IPS-15b (cell line): Measurements from ENCODE around the gene MESP2.
"Not testable (repeated sequence)": the region's sequence is repeated elsewhere in the genome, so short reads cannot be mapped to it uniquely, and the experiment has no call there.

Experiments
- H3K27me3 ChIP-seq: one replicate; pipeline ENCODE4 v1.6.1; 2013; ENCODE audit warnings: low read length; ENCODE audit not compliant: control insufficient read depth, insufficient read depth
- H3K36me3 ChIP-seq: one replicate; pipeline ENCODE4 v1.6.1; 2013; ENCODE audit warnings: low read length; ENCODE audit not compliant: control insufficient read depth, insufficient read depth
- H3K4me1 ChIP-seq: one replicate; pipeline ENCODE4 v1.6.1; 2013; ENCODE audit warnings: mild to moderate bottlenecking, low read length; ENCODE audit not compliant: control insufficient read depth, insufficient read depth
- H3K4me3 ChIP-seq: one replicate; pipeline ENCODE4 v1.5.1; 2013; ENCODE audit warnings: low read depth, low read length
- H3K9ac ChIP-seq: one replicate; pipeline ENCODE4 v1.6.1; 2013; ENCODE audit warnings: low read depth, mild to moderate bottlenecking, low read length
- H3K9me3 ChIP-seq: one replicate; pipeline ENCODE4 v1.6.1; 2013; ENCODE audit warnings: mild to moderate bottlenecking, low read length; ENCODE audit not compliant: control insufficient read depth, insufficient read depth

The MESP2 gene

DNA sequence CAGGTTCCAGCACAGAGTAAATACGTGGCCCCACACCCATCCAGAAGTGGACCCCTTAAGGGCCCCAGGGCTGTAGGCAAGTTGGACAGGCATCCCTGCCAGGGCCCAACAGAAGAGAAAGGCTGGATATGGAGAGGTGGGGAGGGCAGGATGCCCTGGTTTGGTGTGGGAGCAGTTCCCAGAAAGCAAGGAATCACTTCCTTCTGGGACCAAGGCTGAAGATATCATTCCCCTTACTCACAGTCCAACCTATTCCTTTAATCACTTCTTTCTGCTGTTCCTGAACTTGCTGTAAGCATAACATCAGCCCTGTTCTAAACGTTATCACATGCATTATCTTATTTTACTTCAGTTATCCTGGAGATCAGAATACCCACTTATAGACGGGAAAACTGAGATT lies 6.1 kb upstream of the MESP2 start:
- Histone ChIP-seq H3K9me3 (no peaks in the 10 kb centered on the region), H3K27me3 (no peaks in the 10 kb centered on the region), H3K9ac (no peak overlapping the region), H3K4me1 (no peaks in the 10 kb centered on the region), H3K36me3 (no peaks in the 10 kb centered on the region), H3K4me3 (no peak overlapping the region)

DNA sequence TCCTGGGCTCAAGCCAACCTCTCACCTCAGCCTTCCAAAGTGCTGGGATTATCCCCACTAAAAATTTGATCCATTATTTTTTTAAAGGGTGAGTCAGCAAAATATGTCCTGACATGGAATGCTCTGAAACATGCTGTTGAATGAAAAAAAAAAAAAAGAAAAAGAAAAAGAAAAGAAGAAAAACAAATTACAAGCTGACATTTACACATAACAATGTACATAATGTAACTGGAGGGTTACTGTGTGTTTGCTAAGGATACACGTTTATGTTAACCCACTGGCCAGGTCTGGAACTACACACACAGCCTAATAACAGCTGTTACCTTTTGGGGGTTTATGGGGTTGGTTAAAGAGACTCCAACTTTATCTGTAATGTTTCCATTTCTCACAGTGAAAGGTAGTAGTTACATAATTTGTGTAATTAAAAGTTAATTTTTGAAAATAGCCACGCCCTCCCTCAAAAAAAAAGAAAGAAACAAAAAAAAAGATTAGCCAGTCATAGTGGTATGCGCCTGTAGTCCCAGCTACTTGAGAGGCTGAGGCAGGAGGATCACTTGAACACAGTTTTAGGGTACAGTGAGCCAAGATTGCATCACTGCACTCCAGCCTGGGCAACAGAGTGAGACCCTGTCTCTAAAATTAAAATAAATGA lies 3.1 kb upstream of the MESP2 start:
- Histone ChIP-seq H3K4me1 (no peaks in the 10 kb centered on the region), H3K9ac (no peak overlapping the region), H3K27me3 (peaks cover 20% of the 10 kb centered on the region), H3K9me3 (no peaks in the 10 kb centered on the region), H3K36me3 (no peaks in the 10 kb centered on the region), H3K4me3 (no peak overlapping the region)

DNA sequence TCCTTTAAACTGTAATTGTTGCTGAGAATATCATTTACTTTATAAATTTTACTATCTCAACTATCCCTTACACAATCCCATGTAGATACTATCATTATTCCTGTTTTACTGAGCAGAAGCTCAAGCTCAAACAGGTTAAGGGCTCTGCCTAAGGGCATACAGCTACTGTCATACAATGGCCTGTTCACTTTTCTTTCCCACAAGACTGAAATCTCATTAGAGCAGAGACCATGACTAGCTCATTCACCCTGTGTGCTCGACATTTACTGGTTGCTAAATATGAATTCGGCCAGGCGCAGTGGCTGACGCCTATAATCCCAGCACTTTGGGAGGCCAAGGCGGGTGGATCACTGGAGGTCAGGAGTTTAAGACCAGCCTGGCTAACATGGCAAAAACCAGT lies 1.6 kb upstream of the MESP2 start:
- peaks cover 29% of the 10 kb centered on the region for H3K27me3 ChIP-seq
- H3K4me3 ChIP-seq = no peak overlapping the region
- H3K4me1 ChIP-seq = no peaks in the 10 kb centered on the region
- H3K9ac ChIP-seq = no peak overlapping the region
- no peaks in the 10 kb centered on the region for H3K36me3 ChIP-seq
- no peaks in the 10 kb centered on the region for H3K9me3 ChIP-seq

GRCh38 chr15:89775815-89776214 lies 317 bp upstream of the MESP2 start:
- no peak overlapping the region for H3K9ac ChIP-seq
- no peaks in the 10 kb centered on the region for H3K4me1 ChIP-seq
- no peak overlapping the region for H3K4me3 ChIP-seq
- no peaks in the 10 kb centered on the region for H3K9me3 ChIP-seq
- H3K36me3 ChIP-seq = no peaks in the 10 kb centered on the region
- H3K27me3 ChIP-seq = peaks cover 33% of the 10 kb centered on the region

GRCh38 chr15:89777073-89777751 lies 1.1 kb downstream of the MESP2 start:
- H3K4me1 ChIP-seq = no peaks in the 10 kb centered on the region
- no peak overlapping the region for H3K9ac ChIP-seq
- no peaks in the 10 kb centered on the region for H3K9me3 ChIP-seq
- no peaks in the 10 kb centered on the region for H3K36me3 ChIP-seq
- H3K27me3 ChIP-seq = peaks cover 40% of the 10 kb centered on the region
- peak overlapping the region; percentile 26 for H3K4me3 ChIP-seq

DNA sequence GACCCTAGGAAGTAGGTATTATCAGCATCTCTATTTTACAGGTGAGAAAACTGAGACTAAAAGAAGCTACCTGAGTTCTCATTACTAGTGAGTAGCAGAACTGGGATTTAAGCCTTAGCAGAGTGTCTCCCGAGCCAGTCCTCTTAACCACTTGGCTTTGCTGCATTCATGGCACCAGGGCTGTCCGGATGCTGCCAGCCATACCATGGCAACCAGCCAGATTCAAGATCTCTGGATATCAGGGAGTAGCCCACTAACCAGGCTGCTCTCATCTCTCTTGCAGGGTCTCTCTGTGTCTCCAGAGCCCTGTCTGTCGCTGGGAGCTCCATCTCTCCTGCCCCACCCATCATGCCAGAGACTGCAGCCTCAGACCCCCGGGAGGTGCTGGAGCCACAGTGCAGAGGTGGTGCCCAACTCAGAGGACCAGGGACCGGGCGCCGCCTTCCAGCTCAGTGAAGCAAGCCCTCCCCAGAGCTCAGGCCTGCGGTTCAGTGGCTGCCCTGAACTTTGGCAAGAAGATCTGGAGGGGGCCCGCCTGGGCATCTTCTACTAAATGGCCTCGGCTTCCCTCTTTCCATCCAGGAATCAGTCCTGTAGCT lies 1.7 kb downstream of the MESP2 start:
- H3K36me3 ChIP-seq = no peaks in the 10 kb centered on the region
- peaks cover 42% of the 10 kb centered on the region for H3K27me3 ChIP-seq
- no peak overlapping the region for H3K4me3 ChIP-seq
- no peaks in the 10 kb centered on the region for H3K9me3 ChIP-seq
- no peak overlapping the region for H3K9ac ChIP-seq
- no peaks in the 10 kb centered on the region for H3K4me1 ChIP-seq

DNA sequence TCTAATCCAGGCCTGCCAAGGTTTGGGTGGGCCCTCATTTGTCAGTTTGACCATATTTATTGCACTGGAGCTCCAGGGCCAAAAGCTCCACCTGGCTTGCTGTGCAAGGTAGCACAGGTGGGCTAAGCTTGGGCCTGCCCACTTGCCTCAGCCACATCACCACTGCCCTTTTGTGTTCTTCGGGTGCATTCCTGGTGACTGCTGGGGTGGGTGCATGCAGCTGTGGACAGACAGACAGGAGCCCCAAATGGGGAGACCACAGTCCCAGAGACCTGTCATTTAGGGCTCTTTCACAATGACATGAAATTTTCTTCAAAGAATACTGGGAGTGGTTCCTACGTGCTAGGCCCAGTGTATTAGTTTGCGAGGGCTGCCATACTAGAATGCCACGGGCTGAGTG lies 2.7 kb downstream of the MESP2 start:
- Histone ChIP-seq H3K4me3 (no peak overlapping the region), H3K4me1 (peaks cover 7% of the 10 kb centered on the region), H3K9me3 (no peaks in the 10 kb centered on the region), H3K27me3 (peaks cover 42% of the 10 kb centered on the region), H3K36me3 (no peaks in the 10 kb centered on the region), H3K9ac (no peak overlapping the region)

DNA sequence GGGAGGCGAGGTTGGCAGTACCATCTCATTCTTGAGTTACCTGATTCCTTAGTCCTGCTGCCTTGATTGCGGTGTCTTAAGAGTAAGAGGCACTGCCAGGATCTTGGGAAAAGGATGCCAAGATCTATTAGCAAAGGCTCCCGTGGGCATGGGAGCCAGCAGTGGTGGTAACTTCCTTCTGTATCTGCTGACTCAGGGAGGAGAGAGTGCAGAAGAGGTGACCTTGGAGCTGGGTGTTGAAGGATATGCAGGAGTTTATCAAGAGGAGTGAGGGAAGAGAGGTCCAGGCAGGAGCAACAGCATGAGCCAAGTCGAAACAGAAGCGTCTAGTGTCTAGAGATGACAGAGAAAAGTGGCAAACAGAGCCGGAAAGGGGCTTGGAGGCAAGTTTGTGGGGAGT lies 4.5 kb downstream of the MESP2 start:
- Histone ChIP-seq H3K9ac (no peak overlapping the region), H3K36me3 (no peaks in the 10 kb centered on the region), H3K4me3 (no peak overlapping the region), H3K4me1 (peaks cover 9% of the 10 kb centered on the region), H3K27me3 (peaks cover 38% of the 10 kb centered on the region), H3K9me3 (no peaks in the 10 kb centered on the region)

DNA sequence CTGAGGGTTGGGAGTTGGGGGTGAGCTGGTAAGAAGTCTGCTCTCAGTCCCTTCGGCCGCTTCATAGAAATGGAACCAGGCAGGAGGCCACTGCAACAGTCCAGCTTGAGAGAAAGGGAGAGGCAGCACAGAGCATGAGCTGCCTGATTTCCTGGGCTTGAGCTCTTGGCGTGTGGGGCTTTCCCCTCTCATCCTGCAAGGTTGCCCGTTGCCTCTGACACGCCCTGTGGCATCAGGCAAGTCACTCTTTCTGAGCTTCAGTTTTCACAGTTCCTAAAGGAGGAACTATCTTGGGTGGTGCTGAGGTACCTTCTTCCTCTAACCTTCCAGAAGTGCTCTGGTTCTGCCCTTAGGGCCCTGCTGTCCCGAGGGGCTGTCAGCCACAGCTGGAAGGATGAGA lies 4.9 kb downstream of the MESP2 start:
- peaks cover 9% of the 10 kb centered on the region for H3K4me1 ChIP-seq
- no peak overlapping the region for H3K4me3 ChIP-seq
- peaks cover 33% of the 10 kb centered on the region for H3K27me3 ChIP-seq
- H3K9me3 ChIP-seq = no peaks in the 10 kb centered on the region
- no peak overlapping the region for H3K9ac ChIP-seq
- no peaks in the 10 kb centered on the region for H3K36me3 ChIP-seq

- H3K27me3 ChIP-seq = peaks cover 32% of the 10 kb centered on the region
- H3K9ac ChIP-seq = no peak overlapping the region
- no peaks in the 10 kb centered on the region for H3K36me3 ChIP-seq
- no peak overlapping the region for H3K4me3 ChIP-seq
- peaks cover 9% of the 10 kb centered on the region for H3K4me1 ChIP-seq
- no peaks in the 10 kb centered on the region for H3K9me3 ChIP-seq
These were observed 5.9 kb downstream of the MESP2 start for GRCh38 chr15:89781891-89782618.

DNA sequence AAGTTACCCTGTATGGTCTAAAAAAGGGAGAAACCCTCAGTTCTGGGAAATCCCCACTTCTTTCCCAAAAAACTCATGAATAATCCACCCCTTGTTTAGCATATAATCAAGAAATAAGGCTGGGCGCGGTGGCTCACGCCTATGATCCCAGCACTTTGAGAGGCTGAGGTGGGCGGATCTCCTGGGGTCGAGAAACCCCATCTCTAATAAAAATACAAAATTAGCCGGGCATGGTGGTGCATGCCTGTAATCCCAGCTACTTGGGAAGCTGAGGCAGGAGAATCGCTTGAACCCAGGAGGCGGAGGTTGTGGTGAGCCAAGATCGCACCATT lies 6.5 kb downstream of the MESP2 start:
- H3K9ac ChIP-seq, H3K9me3 ChIP-seq, H3K36me3 ChIP-seq, H3K4me3 ChIP-seq, H3K4me1 ChIP-seq: not testable (repeated sequence)
- H3K27me3 ChIP-seq = peaks cover 26% of the 10 kb centered on the region
